IMR-90 (cell line): Measurements from ENCODE around the gene IDS. TPM values are rescaled to one million over a fixed set of nuclear protein-coding genes. Genes with fewer than 3 reads are reported as not detected.

ENCODE experiments used
- ATAC-seq: fragments of 200-7000 bp; cut with Tn5 transposase; 2 replicates; pipeline ENCODE4 v1.9.1; 2020; ENCODE audit warnings: low read depth, mild to moderate bottlenecking, moderate library complexity
- BruUV-seq: library from RNA; stranded (reverse); fragments of 400-500 nt; replicated peaks from 2 replicates; lab custom pipeline; 2021; lab: Mats Ljungman, UMichigan
- CTCF ChIA-PET: fragments of 300-600 bp; formaldehyde crosslinking; extraction: SDS; loops from one replicate; lab custom pipeline; 2021; ENCODE audit warnings: antibody characterized with exemption; lab: Yijun Ruan, JAX
- POLR2A ChIA-PET: fragments of 300-600 bp; sonication (Branson Sonifier 250); formaldehyde crosslinking; loops from one replicate; lab custom pipeline; 2022; ENCODE audit warnings: antibody characterized with exemption; ENCODE audit not compliant: unreplicated experiment; lab: Charles Lee
- DNase-seq: peaks from one replicate; pipeline ENCODE4 v3.0.0; 2013
- H2AFZ ChIP-seq: replicated peaks from 2 replicates; pipeline ENCODE3; 2013; ENCODE audit warnings: low read length, mild to moderate bottlenecking; ENCODE audit not compliant: poor library complexity
- H2AK5ac ChIP-seq: 2 replicates; pipeline ENCODE4 v1.6.1; 2013; ENCODE audit warnings: low read depth, low read length, inconsistent platforms
- H2AK9ac ChIP-seq: replicated peaks from 2 replicates; pipeline ENCODE3; 2013; ENCODE audit warnings: mild to moderate bottlenecking, low read depth, low read length, moderate library complexity; ENCODE audit not compliant: poor library complexity
- H2BK120ac ChIP-seq: 2 replicates; pipeline ENCODE4 v1.6.1; 2013; ENCODE audit warnings: low read depth, low read length, inconsistent platforms
- H2BK15ac ChIP-seq: 3 replicates; pipeline ENCODE4 v1.6.1; 2013; ENCODE audit warnings: low read depth, low read length, inconsistent platforms
- H2BK20ac ChIP-seq: 2 replicates; pipeline ENCODE4 v1.6.1; 2013; ENCODE audit warnings: low read depth, mild to moderate bottlenecking, inconsistent platforms, low read length, moderate library complexity
- H2BK5ac ChIP-seq: 2 replicates; pipeline ENCODE4 v1.6.1; 2013; ENCODE audit warnings: mild to moderate bottlenecking, low read depth, low read length, inconsistent platforms; ENCODE audit not compliant: poor library complexity, severe bottlenecking
- H3K14ac ChIP-seq: replicated peaks from 2 replicates; pipeline ENCODE4 v1.6.1; 2013; ENCODE audit warnings: low read depth, low read length, inconsistent platforms
- H3K18ac ChIP-seq: 2 replicates; pipeline ENCODE4 v1.6.1; 2013; ENCODE audit warnings: low read depth, low read length, control low read depth
- H3K23ac ChIP-seq: 2 replicates; pipeline ENCODE4 v1.6.1; 2013; ENCODE audit warnings: low read depth, low read length, inconsistent platforms
- H3K27ac ChIP-seq: 2 replicates; pipeline ENCODE4 v1.5.1; 2013; ENCODE audit warnings: mild to moderate bottlenecking, control low read depth, low read length; ENCODE audit not compliant: insufficient read depth
- H3K27me3 ChIP-seq: 2 replicates; pipeline ENCODE4 v1.6.1; 2013; ENCODE audit warnings: low read length; ENCODE audit not compliant: control insufficient read depth, insufficient read depth
- H3K36me3 ChIP-seq: 2 replicates; pipeline ENCODE4 v1.6.1; 2013; ENCODE audit warnings: low read length, mixed read lengths; ENCODE audit not compliant: control insufficient read depth, insufficient read depth
- H3K4ac ChIP-seq: 2 replicates; pipeline ENCODE4 v1.6.1; 2013; ENCODE audit warnings: low read depth, low read length, inconsistent platforms
- H3K4me1 ChIP-seq: 2 replicates; pipeline ENCODE4 v1.6.1; 2013; ENCODE audit warnings: low read length, mixed read lengths; ENCODE audit not compliant: control insufficient read depth, insufficient read depth
- H3K4me2 ChIP-seq: 2 replicates; pipeline ENCODE4 v1.6.1; 2013; ENCODE audit warnings: low read depth, mild to moderate bottlenecking, control low read depth, low read length, moderate library complexity
- H3K4me3 ChIP-seq: 2 replicates; pipeline ENCODE4 v1.5.1; 2013; ENCODE audit warnings: low read depth, mild to moderate bottlenecking, control low read depth, low read length, moderate library complexity; ENCODE audit not compliant: insufficient read depth
- H3K56ac ChIP-seq: 2 replicates; pipeline ENCODE4 v1.6.1; 2013; ENCODE audit warnings: low read length, inconsistent platforms; ENCODE audit not compliant: insufficient read depth; ENCODE audit errors: extremely low read depth
- H3K79me1 ChIP-seq, 2 experiments: 2 replicates each; pipeline ENCODE4 v1.6.1; 2013; ENCODE audit warnings: low read length in 2 of 2, inconsistent platforms in 1 of 2, low read depth in 1 of 2
- H3K9ac ChIP-seq: 2 replicates; pipeline ENCODE4 v1.6.1; 2013; ENCODE audit warnings: low read depth, low read length, control low read depth
- H3K9me1 ChIP-seq: 2 replicates; pipeline ENCODE4 v1.6.1; 2013; ENCODE audit warnings: low read length, inconsistent platforms; ENCODE audit not compliant: insufficient read depth
- H3K9me3 ChIP-seq: 2 replicates; pipeline ENCODE4 v1.6.1; 2013; ENCODE audit warnings: low read length; ENCODE audit not compliant: control insufficient read depth, insufficient read depth
- H4K20me1 ChIP-seq: 2 replicates; pipeline ENCODE4 v1.6.1; 2013; ENCODE audit warnings: low read length, inconsistent platforms; ENCODE audit not compliant: insufficient read depth
- H4K5ac ChIP-seq: 2 replicates; pipeline ENCODE4 v1.6.1; 2013; ENCODE audit warnings: mild to moderate bottlenecking, low read depth, low read length, control low read depth
- H4K8ac ChIP-seq, 2 experiments: 2 replicates each; pipeline ENCODE4 v1.6.1; 2013; ENCODE audit warnings: low read depth in 2 of 2, low read length in 2 of 2, control low read depth in 1 of 2, inconsistent platforms in 1 of 2
- H4K91ac ChIP-seq: 2 replicates; pipeline ENCODE4 v1.6.1; 2013; ENCODE audit warnings: low read depth, low read length, inconsistent platforms; ENCODE audit not compliant: insufficient read depth
- CEBPB ChIP-seq: IDR thresholded peaks from 2 replicates; pipeline ENCODE4 v1.6.1; 2012; ENCODE audit warnings: low read depth, low read length, improper control_type of control experiment
- RCOR1 ChIP-seq: IDR thresholded peaks from 2 replicates; pipeline ENCODE4 v1.6.1; 2012; ENCODE audit warnings: mild to moderate bottlenecking, low read length, improper control_type of control experiment; ENCODE audit not compliant: insufficient replicate concordance
- SMC3 ChIP-seq: fragments of 150-350 bp; IDR thresholded peaks from 2 replicates; pipeline ENCODE4 v1.6.1; 2016; ENCODE audit warnings: low read depth, mild to moderate bottlenecking, antibody characterized with exemption, low read length, moderate library complexity
- WGBS, 2 experiments: methylation state at CpG; one replicate each; pipeline versions ENCODE4 v1.1.5 to v1.1.7; 2013; ENCODE audit warnings: missing lambda C conversion rate in 2 of 2; ENCODE audit not compliant: insufficient read length in 1 of 2; ENCODE audit errors: extremely low coverage in 2 of 2; 5-methylcytosine and 5-hydroxymethylcytosine counted together
- dilution Hi-C: fragments of 300-500 bp; cut with HindIII; formaldehyde crosslinking; loops from one replicate; pipeline ENCODE4 v1.14.3; 2018; ENCODE audit warnings: low sequenced_read_pairs; ENCODE audit not compliant: unreplicated experiment
- in situ Hi-C: fragments of 300-500 bp; cut with MboI; formaldehyde crosslinking; loops from 3 replicates; pipeline ENCODE4 v1.14.3; 2019; ENCODE audit warnings: low sequenced_read_pairs, inconsistent platforms, mixed read lengths
- intact Hi-C: fragments of 100-400 bp; cut with micrococcal nuclease; formaldehyde crosslinking; loops from 2 replicates; pipeline ENCODE4 v1.10.0; 2022
- polyA plus RNA-seq, 3 experiments: library from polyadenylated mRNA; depleted of rRNA; stranded (reverse); fragments of >200 nt; gene quantifications; 2 replicates each; pipeline ENCODE4 v1.2.3, GENCODE V29; 2012; ENCODE audit warnings: low replicate concordance in 1 of 3
- total RNA-seq: library from RNA; depleted of rRNA; stranded (reverse); fragments of >200 nt; gene quantifications from 2 replicates; pipeline ENCODE4 v1.2.3, GENCODE V29; 2012
- TF ChIP-seq, protein P1 (sequence below): fragments of 150-350 bp; IDR thresholded peaks from 2 replicates; pipeline ENCODE4 v1.6.1; 2017; ENCODE audit warnings: mild to moderate bottlenecking, antibody characterized with exemption, low read length, low read depth

IDS gene
- total and polyA plus RNA-seq, 2 of the 4 experiments (the other 2 are of a cell fraction) = 26.3 to 56.9 TPM

DNA sequence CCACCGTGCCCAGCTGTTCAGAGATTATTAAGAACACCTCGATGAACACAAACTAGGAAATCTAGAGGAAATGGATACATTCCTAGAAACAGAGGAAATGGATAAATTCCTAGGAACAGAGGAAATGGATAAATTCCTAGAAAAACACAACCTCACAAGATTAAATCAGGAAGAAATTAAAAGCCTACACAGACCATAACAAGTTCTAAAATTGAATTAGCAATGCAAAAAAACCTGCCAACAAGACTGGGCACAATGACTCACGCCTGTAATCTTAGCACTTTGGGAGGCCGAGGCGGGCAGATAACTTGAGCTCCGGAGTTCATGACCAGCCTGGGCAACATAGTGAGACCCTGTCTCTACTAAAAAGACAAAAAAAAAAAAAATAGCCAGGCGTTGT lies 13.1 kb upstream of the IDS start:
- no CpG with 5 or more reads among the region's 7 CpGs for WGBS, 2 experiments
- H2AFZ ChIP-seq = no peak overlapping the region
- H3K4me2 ChIP-seq = no peak overlapping the region
- H3K9me1 ChIP-seq = no peaks in the 10 kb centered on the region
- no peaks in the 10 kb centered on the region for H3K4me1 ChIP-seq
- H2AK9ac ChIP-seq = no peak overlapping the region
- H3K4me3 ChIP-seq = no peak overlapping the region
- H3K79me1 ChIP-seq = no peaks in the 10 kb centered on the region
- DNase-seq = no peak
- no peak overlapping the region for H2BK15ac ChIP-seq
- no peak overlapping the region for H3K18ac ChIP-seq
- no peak overlapping the region for H4K8ac ChIP-seq
- H3K27ac ChIP-seq = no peak overlapping the region
- H3K9me3 ChIP-seq = no peaks in the 10 kb centered on the region
- H4K20me1 ChIP-seq = no peaks in the 10 kb centered on the region
- dilution Hi-C loops (no loop called here), intact Hi-C loops (no loop called here), in situ Hi-C loops (loop anchor here (25.0 kb wide), 1 partner anchor 1219 kb away; no protein-coding TSS in a partner anchor)
- no peak overlapping the region for H3K9ac ChIP-seq
- H2BK120ac ChIP-seq = no peak overlapping the region
- H4K91ac ChIP-seq = no peak overlapping the region
- ChIA-PET POLR2A (no interaction called here), CTCF (interaction anchor here (0.6 to 0.7 kb wide), 2 partner anchors 379 to 483 kb away, joined by 3 to 4 read pairs; no protein-coding TSS in a partner anchor)
- H2AK5ac ChIP-seq = no peak overlapping the region
- H2BK5ac ChIP-seq = no peak overlapping the region
- H3K36me3 ChIP-seq = no peaks in the 10 kb centered on the region
- H3K56ac ChIP-seq = no peak overlapping the region
- peaks cover 4% of the 10 kb centered on the region for H3K27me3 ChIP-seq
- no peak overlapping the region for H3K14ac ChIP-seq
- no TSS peak for BruUV-seq
- H3K23ac ChIP-seq = no peak overlapping the region
- ATAC-seq = no peak
- H2BK20ac ChIP-seq = no peak overlapping the region
- no peak for TF ChIP-seq CEBPB
- TF ChIP-seq SMC3 = no peak
- no peak for TF ChIP-seq RCOR1
- TF ChIP-seq, protein P1, sequence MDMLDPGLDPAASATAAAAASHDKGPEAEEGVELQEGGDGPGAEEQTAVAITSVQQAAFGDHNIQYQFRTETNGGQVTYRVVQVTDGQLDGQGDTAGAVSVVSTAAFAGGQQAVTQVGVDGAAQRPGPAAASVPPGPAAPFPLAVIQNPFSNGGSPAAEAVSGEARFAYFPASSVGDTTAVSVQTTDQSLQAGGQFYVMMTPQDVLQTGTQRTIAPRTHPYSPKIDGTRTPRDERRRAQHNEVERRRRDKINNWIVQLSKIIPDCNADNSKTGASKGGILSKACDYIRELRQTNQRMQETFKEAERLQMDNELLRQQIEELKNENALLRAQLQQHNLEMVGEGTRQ = no peak
- H4K5ac ChIP-seq = no peak overlapping the region
- H3K4ac ChIP-seq = no peak overlapping the region
